Ecto neural progenitor cell (in vitro differentiated cells): ENCODE results near the gene IQGAP2.
A peak's percentile ranks its signal among the peaks of the same experiment; 100 is the strongest.
"Not testable (repeated sequence)": the region's sequence is repeated elsewhere in the genome, so short reads cannot be mapped to it uniquely, and the experiment has no call there.

Experiments
- DNase-seq: peaks from one replicate; pipeline ENCODE4 v3.0.0-alpha.2; 2018; ENCODE audit warnings: low spot score

The IQGAP2 gene

GRCh38 chr5:76402886-76403765 is at the start of gene IQGAP2:
Gene IQGAP2 (plus strand): TSS chr5:76403285. CDS start chr5:76403546, 261 bp downstream.
- DNase-seq: peak; percentile 87

GRCh38 chr5:76356887-76357286 is 46.2 kb upstream of the IQGAP2 start:
- no peak for DNase-seq

GRCh38 chr5:76363352-76364225 is 39.5 kb upstream of the IQGAP2 start:
- DNase-seq: no peak

- no peak for DNase-seq
Observed at GRCh38 chr5:76364226-76364589, 38.9 kb upstream of the IQGAP2 start.

GRCh38 chr5:76365561-76365960 is 37.5 kb upstream of the IQGAP2 start:
- DNase-seq: no peak

GRCh38 chr5:76366596-76366995 is 36.5 kb upstream of the IQGAP2 start:
- no peak for DNase-seq

GRCh38 chr5:76367623-76368371 is 35.3 kb upstream of the IQGAP2 start:
- no peak for DNase-seq

GRCh38 chr5:76368941-76369340 is 34.1 kb upstream of the IQGAP2 start:
- DNase-seq: no peak

GRCh38 chr5:76369668-76370067 is 33.4 kb upstream of the IQGAP2 start:
- not testable (repeated sequence) for DNase-seq

GRCh38 chr5:76371960-76372322 is 31.1 kb upstream of the IQGAP2 start:
- no peak for DNase-seq

GRCh38 chr5:76372323-76373054 is 30.6 kb upstream of the IQGAP2 start:
- DNase-seq: no peak

GRCh38 chr5:76376148-76376865 is 26.8 kb upstream of the IQGAP2 start:
- no peak for DNase-seq

GRCh38 chr5:76376866-76377230 is 26.2 kb upstream of the IQGAP2 start:
- no peak for DNase-seq

GRCh38 chr5:76378355-76378754 is 24.7 kb upstream of the IQGAP2 start:
- no peak for DNase-seq

- no peak for DNase-seq
Observed at GRCh38 chr5:76379316-76379715, 23.8 kb upstream of the IQGAP2 start.

GRCh38 chr5:76379855-76380254 is 23.2 kb upstream of the IQGAP2 start:
- DNase-seq: no peak

GRCh38 chr5:76380346-76381066 is 22.6 kb upstream of the IQGAP2 start:
- DNase-seq: no peak

GRCh38 chr5:76383126-76383832 is 19.8 kb upstream of the IQGAP2 start:
- DNase-seq: no peak

GRCh38 chr5:76384189-76384588 is 18.9 kb upstream of the IQGAP2 start:
- DNase-seq: no peak

GRCh38 chr5:76384705-76385104 is 18.4 kb upstream of the IQGAP2 start:
- DNase-seq: no peak
